ENCODE data around the gene MARCO. TPM values are rescaled to one million over a fixed set of nuclear protein-coding genes. Genes with fewer than 3 reads are reported as not detected.

MARCO gene
- total RNA-seq, 1 experiment from 2014 or later = not detected

- no peak for DNase-seq
- H3K9me3 Mint-ChIP-seq (ENCODE audit: low read depth, unreplicated experiment) = peaks cover 7% of the 10 kb centered on the region
- H3K36me3 Mint-ChIP-seq (ENCODE audit: insufficient read depth, unreplicated experiment) = no peaks in the 10 kb centered on the region
- no peak overlapping the region for H3K4me3 Mint-ChIP-seq (ENCODE audit: low read depth, unreplicated experiment)
- H3K4me1 Mint-ChIP-seq (ENCODE audit: low read depth, unreplicated experiment) = no peaks in the 10 kb centered on the region
- CTCF ChIA-PET = no interaction called here
- BruUV-seq (replicated peaks) = no TSS peak
- TF ChIP-seq CTCF (IDR thresholded peaks at IDR 0.05; ENCODE audit: unreplicated experiment) = no peak
- intact Hi-C loops (cut with micrococcal nuclease; ENCODE audit: unreplicated experiment) = no loop called here
- no peak overlapping the region for H3K27ac Mint-ChIP-seq (ENCODE audit: unreplicated experiment)
- peaks cover 34% of the 10 kb centered on the region for H3K27me3 Mint-ChIP-seq (ENCODE audit: unreplicated experiment)
Measured at GRCh38 chr2:118937817-118938216, 4.2 kb upstream of the MARCO start.

- Mint-ChIP-seq H3K9me3 (ENCODE audit: low read depth, unreplicated experiment) (no peaks in the 10 kb centered on the region), H3K36me3 (ENCODE audit: insufficient read depth, unreplicated experiment) (no peaks in the 10 kb centered on the region), H3K4me3 (ENCODE audit: low read depth, unreplicated experiment) (no peak overlapping the region), H3K4me1 (ENCODE audit: low read depth, unreplicated experiment) (no peaks in the 10 kb centered on the region), H3K27me3 (ENCODE audit: unreplicated experiment) (peaks cover 38% of the 10 kb centered on the region), H3K27ac (ENCODE audit: unreplicated experiment) (no peak overlapping the region)
- no TSS peak for BruUV-seq (replicated peaks)
- DNase-seq = no peak
- intact Hi-C loops (cut with micrococcal nuclease; ENCODE audit: unreplicated experiment) = no loop called here
- CTCF ChIA-PET = no interaction called here
- no peak for TF ChIP-seq CTCF (IDR thresholded peaks at IDR 0.05; ENCODE audit: unreplicated experiment)
Measured at GRCh38 chr2:118939994-118940393, 2.0 kb upstream of the MARCO start.

- intact Hi-C loops (cut with micrococcal nuclease; ENCODE audit: unreplicated experiment) = no loop called here
- Mint-ChIP-seq H3K9me3 (ENCODE audit: low read depth, unreplicated experiment) (no peaks in the 10 kb centered on the region), H3K4me1 (ENCODE audit: low read depth, unreplicated experiment) (no peaks in the 10 kb centered on the region), H3K27me3 (ENCODE audit: unreplicated experiment) (peaks cover 42% of the 10 kb centered on the region), H3K36me3 (ENCODE audit: insufficient read depth, unreplicated experiment) (no peaks in the 10 kb centered on the region), H3K27ac (ENCODE audit: unreplicated experiment) (no peak overlapping the region), H3K4me3 (ENCODE audit: low read depth, unreplicated experiment) (no peak overlapping the region)
- no peak for TF ChIP-seq CTCF (IDR thresholded peaks at IDR 0.05; ENCODE audit: unreplicated experiment)
- CTCF ChIA-PET = no interaction called here
- DNase-seq = no peak
- no TSS peak for BruUV-seq (replicated peaks)
Measured at GRCh38 chr2:118940486-118941120, 1.4 kb upstream of the MARCO start.

GRCh38 chr2:118943286-118943685 lies 1.3 kb downstream of the MARCO start:
- no peaks in the 10 kb centered on the region for H3K36me3 Mint-ChIP-seq (ENCODE audit: insufficient read depth, unreplicated experiment)
- intact Hi-C loops (cut with micrococcal nuclease; ENCODE audit: unreplicated experiment) = no loop called here
- H3K27me3 Mint-ChIP-seq (ENCODE audit: unreplicated experiment) = peaks cover 55% of the 10 kb centered on the region
- DNase-seq = no peak
- H3K9me3 Mint-ChIP-seq (ENCODE audit: low read depth, unreplicated experiment) = no peaks in the 10 kb centered on the region
- TF ChIP-seq CTCF (IDR thresholded peaks at IDR 0.05; ENCODE audit: unreplicated experiment) = no peak
- CTCF ChIA-PET = no interaction called here
- no peak overlapping the region for H3K4me3 Mint-ChIP-seq (ENCODE audit: low read depth, unreplicated experiment)
- no TSS peak for BruUV-seq (replicated peaks)
- no peaks in the 10 kb centered on the region for H3K4me1 Mint-ChIP-seq (ENCODE audit: low read depth, unreplicated experiment)
- no peak overlapping the region for H3K27ac Mint-ChIP-seq (ENCODE audit: unreplicated experiment)

All from Calu3 (cell line).